ENCODE measurements around the gene TSPAN18. TPM values are rescaled to one million over a fixed set of nuclear protein-coding genes. Genes with fewer than 3 reads are reported as not detected.

Gene TSPAN18
- total RNA-seq, 2 experiments from 2014 or later = 1.4 to 2.3 TPM

DNA sequence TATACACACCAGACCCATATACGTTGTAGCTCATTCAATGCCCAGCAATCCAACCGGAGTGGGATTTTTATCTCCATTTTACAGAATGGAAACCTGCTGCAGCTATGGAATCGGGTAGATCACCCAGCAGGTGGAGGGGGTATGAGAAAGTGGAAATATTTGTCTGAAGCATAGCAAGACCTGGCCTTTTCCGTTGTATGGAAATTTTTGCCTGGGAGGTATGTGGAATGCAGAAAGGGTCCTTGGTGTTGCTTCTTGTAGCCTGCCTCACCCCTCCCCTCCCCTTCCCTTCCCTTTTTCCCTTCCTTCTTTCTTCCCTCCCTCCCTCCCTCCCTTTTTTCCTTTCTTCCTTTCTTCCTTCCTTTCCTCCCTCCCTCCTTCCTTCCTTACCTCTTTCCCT, 15.2 kb downstream of the TSPAN18 start:
- no peak for ATAC-seq
- Mint-ChIP-seq H3K27ac (no peak overlapping the region), H3K9me3 (ENCODE audit: low read depth) (no peaks in the 10 kb centered on the region), H3K36me3 (ENCODE audit: low read depth) (no peaks in the 10 kb centered on the region), H3K27me3 (no peaks in the 10 kb centered on the region), H3K4me1 (peaks cover 19% of the 10 kb centered on the region), H3K4me3 (no peak overlapping the region)
- ChIA-PET CTCF (no interaction called here), POLR2A (no interaction called here)
- no peak for DNase-seq
- intact Hi-C loops (cut with DNase I, micrococcal nuclease) = no loop called here

GRCh38 chr11:44742508-44743246, 15.9 kb downstream of the TSPAN18 start:
- DNase-seq (no peak), ATAC-seq (no peak)
- Mint-ChIP-seq H3K4me3 (no peak overlapping the region), H3K27ac (no peak overlapping the region), H3K4me1 (peaks cover 19% of the 10 kb centered on the region), H3K27me3 (no peaks in the 10 kb centered on the region), H3K9me3 (ENCODE audit: low read depth) (no peaks in the 10 kb centered on the region), H3K36me3 (ENCODE audit: low read depth) (no peaks in the 10 kb centered on the region)
- ChIA-PET POLR2A (no interaction called here), CTCF (no interaction called here)
- intact Hi-C loops (cut with DNase I, micrococcal nuclease) = no loop called here

DNA sequence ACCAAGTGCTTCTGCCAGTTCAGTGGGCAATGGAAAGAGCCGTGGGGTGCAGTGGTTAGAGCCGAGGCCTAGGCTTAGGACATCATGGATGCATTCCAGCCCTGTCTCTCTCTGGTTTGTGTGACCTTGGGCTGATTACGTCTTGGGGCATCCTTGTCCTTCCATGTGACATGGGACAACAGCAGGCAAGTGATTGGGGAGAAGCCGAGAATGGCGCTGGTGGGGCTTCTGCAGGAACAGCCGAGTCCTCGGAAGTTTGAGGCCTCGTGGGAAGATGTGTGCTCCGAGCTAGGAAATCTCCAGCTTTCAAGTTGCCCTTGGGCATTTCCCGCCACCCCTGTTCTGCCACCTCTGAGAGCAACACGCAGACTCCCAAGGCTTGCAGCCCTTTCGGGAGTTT, 16.6 kb downstream of the TSPAN18 start:
- no peaks in the 10 kb centered on the region for H3K9me3 Mint-ChIP-seq (ENCODE audit: low read depth)
- POLR2A ChIA-PET = no interaction called here
- no peak for DNase-seq
- H3K27ac Mint-ChIP-seq = no peak overlapping the region
- intact Hi-C loops (cut with DNase I, micrococcal nuclease) = no loop called here
- no peak for ATAC-seq
- H3K36me3 Mint-ChIP-seq (ENCODE audit: low read depth) = no peaks in the 10 kb centered on the region
- no peak overlapping the region for H3K4me3 Mint-ChIP-seq
- CTCF ChIA-PET = no interaction called here
- peaks cover 18% of the 10 kb centered on the region for H3K4me1 Mint-ChIP-seq
- no peaks in the 10 kb centered on the region for H3K27me3 Mint-ChIP-seq

GRCh38 chr11:44743959-44744557, 17.3 kb downstream of the TSPAN18 start:
- intact Hi-C loops (cut with DNase I, micrococcal nuclease) = no loop called here
- Mint-ChIP-seq H3K27me3 (no peaks in the 10 kb centered on the region), H3K4me3 (no peak overlapping the region), H3K27ac (no peak overlapping the region), H3K9me3 (ENCODE audit: low read depth) (no peaks in the 10 kb centered on the region), H3K4me1 (peaks cover 18% of the 10 kb centered on the region), H3K36me3 (ENCODE audit: low read depth) (no peaks in the 10 kb centered on the region)
- POLR2A ChIA-PET = no interaction called here
- CTCF ChIA-PET = interaction anchor here (1.2 to 1.9 kb wide), 2 partner anchors 8 to 38 kb away, joined by 3 to 5 read pairs; no protein-coding TSS in a partner anchor
- ATAC-seq (no peak), DNase-seq (no peak)

DNA sequence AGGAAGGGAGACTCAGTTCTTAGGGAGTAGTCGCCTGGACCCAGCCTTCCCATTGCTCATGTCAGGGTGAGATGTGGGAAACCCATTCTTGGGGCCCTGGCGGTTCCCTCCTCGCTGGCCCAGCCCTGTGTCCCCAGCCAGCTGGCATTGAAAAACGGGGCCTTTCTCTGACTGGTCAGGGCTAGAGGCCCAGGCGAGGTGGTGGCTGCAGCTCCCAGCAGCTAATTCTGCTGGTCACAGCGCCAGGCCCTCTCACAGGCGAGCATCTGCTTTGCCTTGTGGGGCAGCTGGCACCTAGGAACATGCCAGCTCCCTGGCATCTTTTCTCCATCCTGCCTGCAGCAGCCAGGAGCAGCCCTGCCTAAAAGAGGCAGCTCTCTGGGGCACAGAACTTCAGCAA, 20.1 kb downstream of the TSPAN18 start:
- no peak overlapping the region for H3K4me3 Mint-ChIP-seq
- H3K27me3 Mint-ChIP-seq = no peaks in the 10 kb centered on the region
- POLR2A ChIA-PET = interaction anchor here (0.6 kb wide), 1 partner anchor 108 kb away, joined by 3 read pairs; no protein-coding TSS in a partner anchor

DNA sequence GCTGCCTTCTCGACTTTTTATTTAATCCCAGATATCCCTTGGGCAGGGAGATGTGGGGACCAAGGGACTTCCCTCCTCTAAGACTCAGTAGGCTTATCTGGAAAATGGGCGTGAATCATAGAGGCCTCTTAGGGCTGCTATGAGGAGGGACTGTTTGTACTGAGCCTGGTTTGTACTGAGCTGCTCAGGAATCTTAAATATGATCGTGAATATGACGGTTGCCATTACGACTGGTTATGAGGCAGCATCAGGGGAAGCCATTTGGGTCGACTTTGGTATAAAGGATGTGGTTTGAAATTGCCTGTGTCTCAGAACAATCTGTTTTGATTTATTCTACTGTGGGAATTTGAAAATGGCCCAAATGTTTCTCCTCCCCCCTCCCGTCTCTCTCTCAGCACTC, 20.6 kb downstream of the TSPAN18 start:
- POLR2A ChIA-PET = interaction anchor here (0.6 kb wide), 1 partner anchor 107 kb away, joined by 3 read pairs; no protein-coding TSS in a partner anchor
- Mint-ChIP-seq H3K27me3 (no peaks in the 10 kb centered on the region), H3K4me1 (peaks cover 23% of the 10 kb centered on the region), H3K27ac (no peak overlapping the region), H3K4me3 (no peak overlapping the region), H3K9me3 (ENCODE audit: low read depth) (no peaks in the 10 kb centered on the region), H3K36me3 (ENCODE audit: low read depth) (no peaks in the 10 kb centered on the region)
- DNase-seq = no peak
- ATAC-seq = peak; percentile 42
- intact Hi-C loops (cut with DNase I, micrococcal nuclease) = no loop called here
- CTCF ChIA-PET = interaction anchor here (0.8 to 2.0 kb wide), 6 partner anchors 9 to 180 kb away, joined by 3 to 10 read pairs (median 4); no protein-coding TSS in a partner anchor

More for the DNA sequence above, 20.1 kb downstream of the TSPAN18 start:
- no peak for DNase-seq
- intact Hi-C loops (cut with DNase I, micrococcal nuclease) = no loop called here
- Mint-ChIP-seq H3K27ac (no peak overlapping the region), H3K36me3 (ENCODE audit: low read depth) (no peaks in the 10 kb centered on the region), H3K4me1 (peaks cover 19% of the 10 kb centered on the region), H3K9me3 (ENCODE audit: low read depth) (no peaks in the 10 kb centered on the region)
- no peak for ATAC-seq
- CTCF ChIA-PET = interaction anchor here (0.8 to 2.0 kb wide), 7 partner anchors 9 to 180 kb away, joined by 3 to 10 read pairs (median 4); no protein-coding TSS in a partner anchor

- ChIA-PET CTCF (interaction anchor here (0.5 to 2.0 kb wide), 6 partner anchors 8 to 584 kb away, joined by 3 to 10 read pairs (median 4); no protein-coding TSS in a partner anchor), POLR2A (no interaction called here)
- Mint-ChIP-seq H3K36me3 (ENCODE audit: low read depth) (no peaks in the 10 kb centered on the region), H3K4me3 (no peak overlapping the region), H3K27ac (peak overlapping the region; percentile 17), H3K27me3 (no peaks in the 10 kb centered on the region), H3K9me3 (ENCODE audit: low read depth) (no peaks in the 10 kb centered on the region), H3K4me1 (peaks cover 23% of the 10 kb centered on the region)
- DNase-seq (no peak), ATAC-seq (peak; percentile 30)
- intact Hi-C loops (cut with DNase I, micrococcal nuclease) = no loop called here
Observed at GRCh38 chr11:44747836-44748235, 21.1 kb downstream of the TSPAN18 start.

- Mint-ChIP-seq H3K9me3 (ENCODE audit: low read depth) (no peaks in the 10 kb centered on the region), H3K4me3 (no peak overlapping the region), H3K27me3 (no peaks in the 10 kb centered on the region), H3K27ac (no peak overlapping the region), H3K4me1 (peaks cover 23% of the 10 kb centered on the region), H3K36me3 (ENCODE audit: low read depth) (no peaks in the 10 kb centered on the region)
- ChIA-PET POLR2A (no interaction called here), CTCF (interaction anchor here (0.6 to 1.8 kb wide), 3 partner anchors 11 to 583 kb away, joined by 3 to 6 read pairs (median 4); no protein-coding TSS in a partner anchor)
- intact Hi-C loops (cut with DNase I, micrococcal nuclease) = no loop called here
- DNase-seq (no peak), ATAC-seq (no peak)
Observed at GRCh38 chr11:44748606-44749005, 21.8 kb downstream of the TSPAN18 start.

DNA sequence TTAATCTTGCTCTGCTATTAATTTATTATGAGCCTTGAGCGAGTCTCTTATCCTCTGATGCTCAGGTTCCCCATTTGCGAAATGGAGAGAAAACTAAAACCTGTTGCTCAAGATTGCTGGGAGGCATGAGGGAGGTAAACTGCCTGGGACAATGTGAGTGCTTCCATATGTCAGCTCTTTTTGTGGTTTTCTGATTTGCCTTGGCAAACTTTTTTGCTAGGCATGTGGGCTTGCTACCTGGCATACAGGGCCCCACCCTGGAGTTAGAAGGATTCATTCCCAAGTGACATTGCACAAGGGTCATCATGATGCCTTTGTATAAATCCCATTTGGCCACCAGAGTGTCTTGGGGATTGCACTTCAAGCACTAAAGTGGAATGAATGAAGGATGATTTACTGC, 22.4 kb downstream of the TSPAN18 start:
- no peaks in the 10 kb centered on the region for H3K9me3 Mint-ChIP-seq (ENCODE audit: low read depth)
- ChIA-PET POLR2A (no interaction called here), CTCF (interaction anchor here (1.5 to 1.8 kb wide), 2 partner anchors 12 to 162 kb away, joined by 3 to 6 read pairs; no protein-coding TSS in a partner anchor)
- no peaks in the 10 kb centered on the region for H3K36me3 Mint-ChIP-seq (ENCODE audit: low read depth)
- H3K27me3 Mint-ChIP-seq = no peaks in the 10 kb centered on the region
- DNase-seq (no peak), ATAC-seq (no peak)
- no peak overlapping the region for H3K27ac Mint-ChIP-seq
- no peak overlapping the region for H3K4me3 Mint-ChIP-seq
- intact Hi-C loops (cut with DNase I, micrococcal nuclease) = no loop called here
- H3K4me1 Mint-ChIP-seq = peaks cover 23% of the 10 kb centered on the region

- ATAC-seq (no peak), DNase-seq (no peak)
- Mint-ChIP-seq H3K36me3 (ENCODE audit: low read depth) (no peaks in the 10 kb centered on the region), H3K27me3 (no peaks in the 10 kb centered on the region), H3K27ac (no peak overlapping the region), H3K4me1 (peaks cover 19% of the 10 kb centered on the region), H3K9me3 (ENCODE audit: low read depth) (no peaks in the 10 kb centered on the region), H3K4me3 (no peak overlapping the region)
- POLR2A ChIA-PET = no interaction called here
- CTCF ChIA-PET = interaction anchor here (0.7 to 1.1 kb wide), 4 partner anchors 14 to 134 kb away, joined by 3 to 4 read pairs (median 3); no protein-coding TSS in a partner anchor
- intact Hi-C loops (cut with DNase I, micrococcal nuclease) = no loop called here
Observed at GRCh38 chr11:44750551-44751465, 24.0 kb downstream of the TSPAN18 start.

DNA sequence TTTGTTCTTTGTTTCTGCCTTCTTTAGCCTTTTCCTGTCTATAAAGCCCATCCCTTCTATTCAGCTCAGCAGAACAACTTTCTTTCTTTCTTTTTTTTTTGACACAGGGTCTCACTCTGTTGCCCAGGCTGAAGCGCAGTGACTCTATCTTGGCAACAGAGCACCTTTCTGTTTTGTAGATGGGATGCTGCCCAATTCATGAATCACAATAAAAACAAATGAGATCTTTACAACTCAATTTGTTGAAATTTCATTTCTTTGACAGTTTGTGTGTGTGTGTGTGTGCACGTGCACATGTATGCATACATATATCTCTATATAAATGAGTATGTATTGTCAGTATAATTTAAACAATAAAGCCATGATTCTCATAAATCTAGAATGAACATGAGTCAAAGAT, 25.5 kb downstream of the TSPAN18 start:
- intact Hi-C loops (cut with DNase I, micrococcal nuclease) = no loop called here
- DNase-seq (no peak), ATAC-seq (no peak)
- Mint-ChIP-seq H3K9me3 (ENCODE audit: low read depth) (no peaks in the 10 kb centered on the region), H3K4me1 (peaks cover 12% of the 10 kb centered on the region), H3K4me3 (no peak overlapping the region), H3K36me3 (ENCODE audit: low read depth) (no peaks in the 10 kb centered on the region), H3K27me3 (no peaks in the 10 kb centered on the region), H3K27ac (no peak overlapping the region)
- ChIA-PET POLR2A (no interaction called here), CTCF (interaction anchor here (0.8 to 1.0 kb wide), 2 partner anchors 8 to 24 kb away, joined by 3 read pairs; no protein-coding TSS in a partner anchor)
